ENCODE measurements around the gene STEAP4. TPM values are rescaled to one million over a fixed set of nuclear protein-coding genes. Genes with fewer than 3 reads are reported as not detected.

Gene STEAP4
- total and polyA plus RNA-seq, 9 of the 15 experiments (the other 6 are each of a cell fraction or from before 2014, with no cell fraction given) = 0.07 TPM; not detected in 8

DNA sequence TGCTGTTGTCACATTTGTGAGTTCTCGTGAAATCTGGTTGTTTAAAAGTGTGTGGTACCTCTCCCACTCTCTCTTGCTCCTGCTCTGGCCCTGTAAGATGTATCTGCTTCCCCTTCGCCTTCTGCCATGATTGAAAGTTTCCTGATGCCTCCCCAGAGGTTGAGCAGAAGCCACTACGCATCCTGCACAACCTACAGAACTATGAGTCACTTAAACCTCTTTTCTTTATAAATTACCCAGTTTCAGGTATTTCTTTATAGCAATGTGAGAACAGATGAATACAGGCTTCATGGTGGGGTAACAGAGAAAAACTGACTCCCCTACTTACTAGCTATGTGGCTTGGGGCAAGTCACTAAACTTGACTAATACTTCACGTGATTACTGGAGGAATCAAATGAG is 18.0 kb upstream of the STEAP4 start:
- Histone ChIP-seq H3K27me3 (ENCODE audit: control insufficient read depth in 2 of 2, insufficient read depth in 2 of 2, low read length in 2 of 2) (no peaks in the 10 kb centered on the region), H3K9me3 (replicated peaks; ENCODE audit: control insufficient read depth, insufficient read depth, low read depth, low read length) (no peaks in the 10 kb centered on the region), H4K20me1 (replicated peaks; ENCODE audit: control insufficient read depth, insufficient read depth, low read length) (no peaks in the 10 kb centered on the region), H3K4me2 (ENCODE audit: insufficient read depth, low read length) (no peak overlapping the region), H2AFZ (ENCODE audit: low read depth, low read length) (no peak overlapping the region), H3K9ac (ENCODE audit: insufficient read depth in 1 of 2, low read depth in 2 of 2, low read length in 2 of 2) (no peak overlapping the region), H3K79me2 (ENCODE audit: control insufficient read depth, insufficient read depth, low read length) (no peaks in the 10 kb centered on the region), H3K27ac (ENCODE audit: extremely low read depth, low read depth, low read length) (no peak overlapping the region), H3K4me3 (no peak overlapping the region), H3K36me3 (ENCODE audit: control insufficient read depth, insufficient read depth, low read length) (no peaks in the 10 kb centered on the region), H3K4me1 (replicated peaks in 1 of 2; ENCODE audit: control insufficient read depth in 2 of 2, insufficient read depth in 2 of 2, low read length in 2 of 2) (no peaks in the 10 kb centered on the region), H3K9me1 (ENCODE audit: control insufficient read depth, insufficient read depth, low read length) (no peaks in the 10 kb centered on the region)
- intact Hi-C loops (cut with micrococcal nuclease) (no loop called here), in situ Hi-C loops (cut with MboI) (no loop called here)
- 0% methylated on average over 4 of the region's 4 CpGs for WGBS (ENCODE audit: insufficient coverage, low coverage, missing lambda C conversion rate)
- ATAC-seq (no peak), FAIRE-seq (no peak), DNase-seq (ENCODE audit: extremely low read depth in 1 of 4, low spot score in 3 of 4) (no peak)
- POLR2A ChIA-PET = no interaction called here
- CTCF ChIA-PET (ENCODE audit: low intra/inter-chr PET ratio) = no interaction called here
- TF ChIP-seq SP1 (CRISPR knock-in tag; IDR thresholded peaks at IDR 0.05) = no peak
- TF ChIP-seq, protein P1, sequence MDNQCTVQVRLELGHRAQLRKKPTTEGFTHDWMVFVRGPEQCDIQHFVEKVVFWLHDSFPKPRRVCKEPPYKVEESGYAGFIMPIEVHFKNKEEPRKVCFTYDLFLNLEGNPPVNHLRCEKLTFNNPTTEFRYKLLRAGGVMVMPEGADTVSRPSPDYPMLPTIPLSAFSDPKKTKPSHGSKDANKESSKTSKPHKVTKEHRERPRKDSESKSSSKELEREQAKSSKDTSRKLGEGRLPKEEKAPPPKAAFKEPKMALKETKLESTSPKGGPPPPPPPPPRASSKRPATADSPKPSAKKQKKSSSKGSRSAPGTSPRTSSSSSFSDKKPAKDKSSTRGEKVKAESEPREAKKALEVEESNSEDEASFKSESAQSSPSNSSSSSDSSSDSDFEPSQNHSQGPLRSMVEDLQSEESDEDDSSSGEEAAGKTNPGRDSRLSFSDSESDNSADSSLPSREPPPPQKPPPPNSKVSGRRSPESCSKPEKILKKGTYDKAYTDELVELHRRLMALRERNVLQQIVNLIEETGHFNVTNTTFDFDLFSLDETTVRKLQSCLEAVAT (IDR thresholded peaks at IDR 0.05) = no peak
- TF ChIP-seq NCOA2 (IDR thresholded peaks at IDR 0.05; ENCODE audit: partially characterized antibody in 2 of 2) = no peak
- no peak for TF ChIP-seq MTA1 (IDR thresholded peaks at IDR 0.05; ENCODE audit: borderline replicate concordance)
- TF ChIP-seq CEBPG (CRISPR knock-in tag; IDR thresholded peaks at IDR 0.05) = no peak
- TF ChIP-seq CEBPG (tag; conservative IDR thresholded peaks at IDR 0.05 in 1 of 2, IDR thresholded peaks at IDR 0.05 in 1 of 2) = no peak
- TF ChIP-seq, protein P2, sequence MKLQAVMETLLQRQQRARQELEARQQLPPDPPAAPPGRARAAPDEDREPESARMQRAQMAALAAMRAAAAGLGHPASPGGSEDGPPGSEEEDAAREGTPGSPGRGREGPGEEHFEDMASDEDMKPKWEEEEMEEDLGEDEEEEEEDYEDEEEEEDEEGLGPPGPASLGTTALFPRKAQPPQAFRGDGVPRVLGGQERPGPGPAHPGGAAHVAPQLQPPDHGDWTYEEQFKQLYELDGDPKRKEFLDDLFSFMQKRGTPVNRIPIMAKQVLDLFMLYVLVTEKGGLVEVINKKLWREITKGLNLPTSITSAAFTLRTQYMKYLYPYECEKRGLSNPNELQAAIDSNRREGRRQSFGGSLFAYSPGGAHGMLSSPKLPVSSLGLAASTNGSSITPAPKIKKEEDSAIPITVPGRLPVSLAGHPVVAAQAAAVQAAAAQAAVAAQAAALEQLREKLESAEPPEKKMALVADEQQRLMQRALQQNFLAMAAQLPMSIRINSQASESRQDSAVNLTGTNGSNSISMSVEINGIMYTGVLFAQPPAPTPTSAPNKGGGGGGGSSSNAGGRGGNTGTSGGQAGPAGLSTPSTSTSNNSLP (IDR thresholded peaks at IDR 0.05; ENCODE audit: borderline replicate concordance, low read depth, low read length) = no peak
- TF ChIP-seq, protein P3, sequence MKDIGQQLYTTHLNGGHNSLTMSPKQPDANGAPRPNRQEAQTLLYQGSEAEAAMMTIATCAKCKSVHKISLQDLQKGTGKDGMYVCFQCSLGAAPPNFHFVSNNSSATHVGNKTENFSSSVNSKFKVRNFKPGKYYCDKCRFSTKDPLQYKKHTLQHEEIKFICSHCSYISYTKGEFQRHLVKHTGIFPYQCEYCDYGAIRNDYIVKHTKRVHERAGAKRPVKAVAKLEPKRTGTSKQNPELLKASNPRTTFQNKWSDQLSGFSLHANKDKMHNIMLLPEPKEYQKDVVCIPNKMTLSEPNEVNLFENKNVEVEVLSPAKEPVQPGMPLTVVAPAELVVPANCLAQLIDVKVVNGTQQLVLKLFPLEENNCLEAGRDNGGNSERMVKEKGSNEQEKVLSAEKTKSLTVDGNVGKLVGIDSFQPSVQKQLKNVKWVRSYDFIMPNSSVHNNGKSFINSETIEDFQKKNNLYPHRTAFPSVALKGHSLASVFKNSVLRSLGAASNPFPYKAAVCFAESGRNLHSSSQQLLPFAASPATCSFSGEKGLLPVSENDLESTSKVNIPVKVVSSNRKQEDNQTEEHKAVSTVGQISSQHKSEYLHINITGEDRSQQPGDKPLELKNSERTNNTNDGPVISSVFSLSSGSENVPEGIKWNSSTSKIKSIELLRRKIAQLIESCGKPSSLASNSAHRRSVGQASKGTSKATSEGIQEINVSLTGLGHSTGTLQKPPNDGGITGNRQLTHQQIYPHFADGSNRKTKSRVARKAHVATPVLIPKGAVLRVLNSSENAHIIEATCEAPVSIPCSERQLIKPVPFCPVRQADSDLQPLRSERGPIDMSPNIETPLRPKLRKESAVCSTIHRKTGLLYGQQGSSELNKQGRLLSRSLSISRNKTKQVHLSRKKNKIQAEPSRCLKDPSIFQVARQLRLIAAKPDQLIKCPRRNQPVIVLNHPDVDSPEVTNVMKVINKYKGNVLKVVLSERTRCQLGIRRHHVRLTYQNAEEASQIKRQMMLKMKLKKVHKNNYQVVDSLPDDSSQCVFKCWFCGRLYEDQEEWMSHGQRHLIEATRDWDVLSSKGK (CRISPR knock-in tag; IDR thresholded peaks at IDR 0.05) = no peak
- no peak for TF ChIP-seq ZC3H8 (IDR thresholded peaks at IDR 0.05)
- TF ChIP-seq, protein P4, sequence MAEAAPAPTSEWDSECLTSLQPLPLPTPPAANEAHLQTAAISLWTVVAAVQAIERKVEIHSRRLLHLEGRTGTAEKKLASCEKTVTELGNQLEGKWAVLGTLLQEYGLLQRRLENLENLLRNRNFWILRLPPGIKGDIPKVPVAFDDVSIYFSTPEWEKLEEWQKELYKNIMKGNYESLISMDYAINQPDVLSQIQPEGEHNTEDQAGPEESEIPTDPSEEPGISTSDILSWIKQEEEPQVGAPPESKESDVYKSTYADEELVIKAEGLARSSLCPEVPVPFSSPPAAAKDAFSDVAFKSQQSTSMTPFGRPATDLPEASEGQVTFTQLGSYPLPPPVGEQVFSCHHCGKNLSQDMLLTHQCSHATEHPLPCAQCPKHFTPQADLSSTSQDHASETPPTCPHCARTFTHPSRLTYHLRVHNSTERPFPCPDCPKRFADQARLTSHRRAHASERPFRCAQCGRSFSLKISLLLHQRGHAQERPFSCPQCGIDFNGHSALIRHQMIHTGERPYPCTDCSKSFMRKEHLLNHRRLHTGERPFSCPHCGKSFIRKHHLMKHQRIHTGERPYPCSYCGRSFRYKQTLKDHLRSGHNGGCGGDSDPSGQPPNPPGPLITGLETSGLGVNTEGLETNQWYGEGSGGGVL (CRISPR knock-in tag; IDR thresholded peaks at IDR 0.05) = no peak
- TF ChIP-seq JUNB (CRISPR knock-in tag; conservative IDR thresholded peaks at IDR 0.05) = no peak
- no peak for TF ChIP-seq ZNF212 (CRISPR knock-in tag; IDR thresholded peaks at IDR 0.05)
- no peak for TF ChIP-seq KLF13 (tag; IDR thresholded peaks at IDR 0.05; ENCODE audit: borderline replicate concordance, low read depth)
- TF ChIP-seq XRCC5 (IDR thresholded peaks at IDR 0.05; ENCODE audit: low read depth, low read length) = no peak
- no peak for TF ChIP-seq ZC3H11A (IDR thresholded peaks at IDR 0.05; ENCODE audit: low read depth, low read length)
- TF ChIP-seq ZBED1 (IDR thresholded peaks at IDR 0.05) = no peak
- BruUV-seq (replicated peaks) = no TSS peak
